Measurements from ENCODE around the gene ASB16.

DNA sequence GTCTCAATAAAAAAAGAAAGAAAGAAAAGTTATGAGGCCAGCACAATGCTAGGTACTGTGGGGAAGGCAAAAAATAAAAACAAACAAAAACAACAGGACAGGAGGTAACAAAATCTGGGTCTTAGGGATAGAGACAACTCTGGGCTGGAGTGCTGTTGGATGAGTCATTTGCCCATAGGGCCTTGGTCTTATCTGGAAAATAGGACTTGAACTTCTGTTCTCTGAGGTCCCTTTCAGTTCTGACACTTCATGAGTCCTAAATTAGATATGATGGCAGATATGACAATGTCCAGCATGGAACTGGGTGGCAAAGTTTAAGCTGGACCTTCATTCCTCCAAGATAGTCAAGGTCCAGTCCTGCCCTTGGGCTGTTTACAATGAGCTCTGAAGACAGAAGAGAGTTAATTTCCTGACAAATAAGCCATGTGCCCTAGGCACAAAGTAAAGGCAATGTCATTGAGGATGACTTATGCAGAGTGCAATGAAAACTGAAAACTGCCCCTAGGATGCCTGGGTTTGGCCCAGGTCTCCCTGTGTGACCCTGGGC, 38.2 kb upstream of the ASB16 start:
- TF ChIP-seq, protein P1, sequence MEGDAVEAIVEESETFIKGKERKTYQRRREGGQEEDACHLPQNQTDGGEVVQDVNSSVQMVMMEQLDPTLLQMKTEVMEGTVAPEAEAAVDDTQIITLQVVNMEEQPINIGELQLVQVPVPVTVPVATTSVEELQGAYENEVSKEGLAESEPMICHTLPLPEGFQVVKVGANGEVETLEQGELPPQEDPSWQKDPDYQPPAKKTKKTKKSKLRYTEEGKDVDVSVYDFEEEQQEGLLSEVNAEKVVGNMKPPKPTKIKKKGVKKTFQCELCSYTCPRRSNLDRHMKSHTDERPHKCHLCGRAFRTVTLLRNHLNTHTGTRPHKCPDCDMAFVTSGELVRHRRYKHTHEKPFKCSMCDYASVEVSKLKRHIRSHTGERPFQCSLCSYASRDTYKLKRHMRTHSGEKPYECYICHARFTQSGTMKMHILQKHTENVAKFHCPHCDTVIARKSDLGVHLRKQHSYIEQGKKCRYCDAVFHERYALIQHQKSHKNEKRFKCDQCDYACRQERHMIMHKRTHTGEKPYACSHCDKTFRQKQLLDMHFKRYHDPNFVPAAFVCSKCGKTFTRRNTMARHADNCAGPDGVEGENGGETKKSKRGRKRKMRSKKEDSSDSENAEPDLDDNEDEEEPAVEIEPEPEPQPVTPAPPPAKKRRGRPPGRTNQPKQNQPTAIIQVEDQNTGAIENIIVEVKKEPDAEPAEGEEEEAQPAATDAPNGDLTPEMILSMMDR (IDR thresholded peaks at IDR 0.05; ENCODE audit: low read depth, low read length, poor library complexity, severe bottlenecking), result no peak
- TF ChIP-seq EZH2phosphoT487 (IDR thresholded peaks at IDR 0.05; ENCODE audit: borderline replicate concordance, low read length), result no peak
